AG04450 (cell line): ENCODE results near the gene PLXDC2. TPM values are rescaled to one million over a fixed set of nuclear protein-coding genes. Genes with fewer than 3 reads are reported as not detected.

ENCODE experiments used
- CTCF ChIA-PET: fragments of 300-600, 350-600 bp; formaldehyde crosslinking; extraction: SDS; loops from one replicate; lab custom pipeline; 2022; ENCODE audit warnings: antibody characterized with exemption, inconsistent platforms; lab: Charles Lee
- POLR2A ChIA-PET: fragments of 350-600 bp; formaldehyde crosslinking; extraction: SDS; loops from one replicate; lab custom pipeline; 2021; ENCODE audit warnings: antibody characterized with exemption, inconsistent platforms; lab: Yijun Ruan, JAX
- DNase-seq: peaks from one replicate; pipeline ENCODE4 v3.0.0-alpha.2; 2011; ENCODE audit warnings: low read depth, low spot score
- H3K27ac ChIP-seq: one replicate; pipeline ENCODE4 v1.5.1; 2012; ENCODE audit warnings: low read depth, low read length, control low read depth
- H3K27me3 ChIP-seq: one replicate; pipeline ENCODE4 v1.6.0; 2012; ENCODE audit warnings: low read length; ENCODE audit not compliant: control insufficient read depth, insufficient read depth
- H3K4me3 ChIP-seq: 2 replicates; pipeline ENCODE4 v1.5.1; 2011; ENCODE audit warnings: mild to moderate bottlenecking, low read depth, low read length, control low read depth
- H3K9me3 ChIP-seq: 2 replicates; pipeline ENCODE4 v1.5.1; 2012; ENCODE audit warnings: low read length; ENCODE audit not compliant: control insufficient read depth, insufficient read depth
- CTCF ChIP-seq: IDR thresholded peaks from 2 replicates; pipeline ENCODE4 v1.5.1; 2011; ENCODE audit warnings: low read depth, low read length, control low read depth, inconsistent platforms
- polyA plus RNA-seq: library from polyadenylated mRNA; depleted of rRNA; stranded (reverse); fragments of >200 nt; gene quantifications from 2 replicates; pipeline ENCODE4 v1.2.3, GENCODE V29; 2011

Gene PLXDC2
- polyA plus RNA-seq, 1 experiment: 10.4 TPM

DNA sequence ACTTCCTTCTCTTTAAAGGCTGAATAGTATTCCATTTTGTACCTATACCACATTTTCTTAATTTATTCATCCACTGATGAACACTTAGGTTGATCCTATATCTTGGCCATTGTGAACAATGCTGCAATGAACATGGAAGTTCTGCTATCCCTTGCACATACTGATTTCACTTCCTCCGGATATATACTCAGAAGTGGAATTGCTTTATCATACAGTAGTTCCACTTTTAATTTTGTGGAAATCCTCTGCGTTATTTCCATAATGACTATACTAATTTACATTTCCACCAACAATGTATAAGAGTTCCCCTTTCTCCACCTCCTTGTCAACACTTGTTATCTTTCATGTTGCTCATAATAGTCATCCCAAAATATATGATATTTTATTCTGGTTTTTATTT, 312.6 kb downstream of the PLXDC2 start:
- ChIA-PET CTCF (no interaction called here), POLR2A (no interaction called here)
- no peak overlapping the region for H3K4me3 ChIP-seq
- no peaks in the 10 kb centered on the region for H3K9me3 ChIP-seq
- TF ChIP-seq CTCF: no peak
- H3K27ac ChIP-seq: no peak overlapping the region
- no peak for DNase-seq
- no peaks in the 10 kb centered on the region for H3K27me3 ChIP-seq

GRCh38 chr10:20132816-20133215, 316.6 kb downstream of the PLXDC2 start:
- POLR2A ChIA-PET: no interaction called here
- Histone ChIP-seq H3K27ac (no peak overlapping the region), H3K9me3 (peaks cover 4% of the 10 kb centered on the region; the same call in 1 of the 2 replicates), H3K27me3 (no peaks in the 10 kb centered on the region), H3K4me3 (no peak overlapping the region)
- CTCF ChIA-PET: no interaction called here
- no peak for DNase-seq
- no peak for TF ChIP-seq CTCF

DNA sequence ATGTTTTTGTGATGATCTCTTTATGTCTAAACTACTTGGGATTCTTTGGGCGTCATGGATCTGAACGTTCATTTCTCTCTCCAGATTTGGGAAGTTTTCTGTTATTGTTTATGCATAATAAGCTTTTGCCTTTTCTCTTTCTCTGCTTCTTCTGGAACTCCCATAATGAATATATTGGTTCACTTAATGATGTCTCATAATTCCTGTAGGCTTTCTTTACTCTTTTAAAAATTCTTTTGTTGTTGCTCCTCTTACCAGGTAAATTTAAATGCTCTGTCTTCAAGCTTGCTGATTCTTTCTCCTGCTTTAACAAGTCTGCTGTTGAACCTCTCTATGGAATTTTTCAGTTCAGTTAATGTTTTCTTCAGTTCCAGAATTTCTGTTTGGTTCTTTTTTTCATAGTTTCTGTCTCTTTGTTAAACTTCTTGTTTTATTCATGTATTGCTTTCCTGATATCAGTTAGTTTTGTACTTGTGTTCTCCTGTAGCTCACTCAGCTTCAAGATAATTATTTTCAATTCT, 317.5 kb downstream of the PLXDC2 start:
- Histone ChIP-seq H3K4me3 (no peak overlapping the region), H3K27ac (no peak overlapping the region), H3K9me3 (peaks cover 4% of the 10 kb centered on the region; the same call in 1 of the 2 replicates), H3K27me3 (no peaks in the 10 kb centered on the region)
- DNase-seq: no peak
- no peak for TF ChIP-seq CTCF
- ChIA-PET CTCF (no interaction called here), POLR2A (no interaction called here)

DNA sequence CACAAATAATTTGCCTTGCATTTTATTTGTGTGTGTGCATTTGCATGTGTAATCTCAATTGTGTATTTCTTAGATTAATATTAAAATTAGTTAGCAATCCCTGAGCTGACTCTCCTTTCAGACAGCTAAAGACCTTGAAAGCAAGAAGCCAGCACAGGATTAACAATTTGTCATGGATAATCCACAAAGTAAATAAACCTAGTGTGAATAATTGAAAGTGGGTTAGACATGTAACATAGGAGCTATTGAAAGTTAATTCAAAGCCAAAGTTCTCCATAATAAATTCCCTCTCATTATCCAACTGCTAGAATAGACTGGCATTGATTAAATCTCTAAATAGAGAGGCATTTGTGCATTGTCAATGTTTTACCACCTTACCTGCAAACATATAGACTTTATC, 326.1 kb downstream of the PLXDC2 start:
- CTCF ChIA-PET: no interaction called here

DNA sequence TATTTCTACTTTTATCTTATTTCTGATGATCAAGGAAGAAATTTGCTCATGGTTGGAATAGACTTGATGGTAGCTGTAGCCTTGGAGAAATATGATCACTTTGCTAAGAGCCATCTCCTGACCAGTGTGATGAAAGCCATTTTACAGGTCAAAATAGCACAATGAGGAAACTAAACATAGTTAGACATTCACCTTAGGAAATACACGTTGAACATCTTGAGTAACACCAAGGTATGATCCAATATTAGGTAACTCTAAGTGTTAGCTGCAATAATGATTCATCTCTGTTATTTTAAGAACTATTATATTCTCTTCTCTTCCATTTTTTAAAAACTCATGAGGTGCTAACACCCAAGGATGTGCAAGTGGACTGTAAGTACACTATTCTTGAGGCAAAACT, 328.0 kb downstream of the PLXDC2 start:
- TF ChIP-seq CTCF: no peak
- Histone ChIP-seq H3K9me3 (no peaks in the 10 kb centered on the region), H3K27me3 (no peaks in the 10 kb centered on the region), H3K4me3 (no peak overlapping the region), H3K27ac (no peak overlapping the region)
- CTCF ChIA-PET: no interaction called here
- POLR2A ChIA-PET: no interaction called here
- no peak for DNase-seq

More for the DNA sequence above, 326.1 kb downstream of the PLXDC2 start:
- TF ChIP-seq CTCF: no peak
- Histone ChIP-seq H3K4me3 (no peak overlapping the region), H3K27ac (no peak overlapping the region), H3K27me3 (no peaks in the 10 kb centered on the region), H3K9me3 (no peaks in the 10 kb centered on the region)
- POLR2A ChIA-PET: no interaction called here
- no peak for DNase-seq
